Hindlimb muscle (tissue), 1 donor: ENCODE data around the gene TRIM7. TPM values are rescaled to one million over a fixed set of nuclear protein-coding genes. Genes with fewer than 3 reads are reported as not detected.
A peak's percentile ranks its signal among the peaks of the same experiment; 100 is the strongest.
"Not testable (repeated sequence)": the region's sequence is repeated elsewhere in the genome, so short reads cannot be mapped to it uniquely, and the experiment has no call there.

Source experiments
- DNase-seq: peaks from one replicate; pipeline ENCODE4 v3.0.0-alpha.2; 2013
- polyA plus RNA-seq: library from polyadenylated mRNA; unstranded; fragments of 120-200 nt; gene quantifications from one replicate; pipeline ENCODE4 v1.2.1, GENCODE V29; 2013; ENCODE audit not compliant: insufficient read length

TRIM7 gene
- polyA plus RNA-seq, 1 donor: 20.4 TPM

DNA sequence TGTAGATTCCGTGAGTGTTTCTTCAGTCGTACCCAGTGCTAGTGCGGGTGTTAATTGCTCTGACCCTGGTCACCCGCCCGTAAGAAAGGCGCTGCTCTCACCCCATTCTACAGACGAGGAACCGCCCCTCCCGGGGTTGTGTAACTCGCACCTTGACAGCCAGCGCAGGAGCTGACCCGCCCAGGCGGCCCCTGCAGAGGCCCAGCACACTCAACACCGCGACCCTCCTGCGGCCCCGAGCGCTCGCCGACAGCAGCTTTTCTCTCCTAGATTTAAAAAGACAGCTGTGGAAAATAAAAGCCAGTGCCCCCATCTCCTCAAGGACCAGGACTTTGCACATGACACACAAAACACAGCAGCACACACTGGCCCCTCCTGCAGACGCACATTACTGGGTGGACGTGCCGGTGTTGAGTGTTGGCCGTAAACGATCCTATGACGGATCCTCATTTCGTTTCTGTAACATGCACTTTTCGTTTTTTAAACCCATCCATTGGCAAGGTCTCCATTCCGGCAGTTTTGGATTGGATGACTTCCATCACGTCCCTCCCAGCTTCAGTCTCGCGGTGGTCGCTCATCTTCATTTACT is 34.7 kb downstream of the TRIM7 start:
- DNase-seq: no peak

DNA sequence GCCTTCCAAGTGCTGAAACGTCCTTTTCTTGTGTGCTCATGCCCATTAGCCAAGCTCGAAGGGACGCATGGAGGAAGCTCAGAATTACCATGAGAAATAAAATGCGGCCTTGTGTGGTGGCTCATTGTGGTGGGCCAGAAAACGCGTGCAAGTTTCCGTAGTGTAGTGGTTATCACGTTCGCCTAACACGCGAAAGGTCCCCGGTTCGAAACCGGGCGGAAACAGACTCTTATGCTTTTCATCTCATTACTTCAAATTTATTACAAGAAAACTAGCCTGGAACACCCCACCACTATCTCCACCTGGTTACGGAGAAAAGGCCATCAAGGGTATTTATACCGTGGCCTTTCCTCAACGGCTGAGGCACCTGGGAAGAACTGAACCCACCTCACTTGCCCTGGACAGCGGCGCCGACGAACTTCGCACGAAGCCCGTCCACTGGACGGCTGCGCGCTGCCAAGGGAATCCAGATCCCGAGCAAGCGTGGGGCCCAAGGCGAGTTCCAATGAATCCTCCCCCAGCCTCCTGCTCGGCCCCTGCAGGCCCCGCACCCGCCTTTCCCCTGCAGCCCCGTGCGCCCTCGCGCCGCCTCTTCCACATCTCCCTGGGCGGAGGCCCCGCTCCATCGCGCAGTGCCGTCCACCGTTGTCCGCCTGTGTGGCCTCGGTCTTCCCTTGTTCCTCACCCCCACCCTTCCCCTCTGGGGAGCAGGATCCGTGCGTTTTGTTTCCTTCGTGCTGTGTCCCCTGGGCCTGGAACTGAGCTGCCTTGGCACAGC is 35.3 kb downstream of the TRIM7 start:
- not testable (repeated sequence) for DNase-seq

DNA sequence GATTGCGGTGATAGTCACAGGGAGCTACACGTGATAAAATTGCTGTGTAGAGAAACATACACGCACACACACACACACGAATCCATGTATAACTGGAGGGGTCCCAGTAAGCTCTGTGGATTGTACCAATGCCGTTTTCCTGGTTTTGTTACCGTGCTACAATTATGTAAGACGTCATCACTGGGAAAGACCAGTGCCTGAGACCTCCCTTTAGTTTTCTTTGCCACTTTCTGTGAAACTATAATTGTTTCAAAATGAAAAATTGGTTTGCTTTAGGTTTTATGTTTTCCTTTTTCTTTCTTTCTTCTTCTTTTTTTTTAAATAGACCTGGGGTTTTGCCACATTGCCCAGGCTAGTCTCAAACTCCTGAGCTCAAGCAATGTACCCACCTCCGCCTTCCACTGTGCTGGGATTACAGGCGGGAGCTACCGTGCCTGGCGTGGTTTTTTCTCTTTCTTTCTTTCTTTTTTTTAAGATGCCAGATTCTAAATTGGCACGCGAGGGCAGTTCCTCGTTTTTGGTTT is 36.3 kb downstream of the TRIM7 start:
- DNase-seq: no peak

DNA sequence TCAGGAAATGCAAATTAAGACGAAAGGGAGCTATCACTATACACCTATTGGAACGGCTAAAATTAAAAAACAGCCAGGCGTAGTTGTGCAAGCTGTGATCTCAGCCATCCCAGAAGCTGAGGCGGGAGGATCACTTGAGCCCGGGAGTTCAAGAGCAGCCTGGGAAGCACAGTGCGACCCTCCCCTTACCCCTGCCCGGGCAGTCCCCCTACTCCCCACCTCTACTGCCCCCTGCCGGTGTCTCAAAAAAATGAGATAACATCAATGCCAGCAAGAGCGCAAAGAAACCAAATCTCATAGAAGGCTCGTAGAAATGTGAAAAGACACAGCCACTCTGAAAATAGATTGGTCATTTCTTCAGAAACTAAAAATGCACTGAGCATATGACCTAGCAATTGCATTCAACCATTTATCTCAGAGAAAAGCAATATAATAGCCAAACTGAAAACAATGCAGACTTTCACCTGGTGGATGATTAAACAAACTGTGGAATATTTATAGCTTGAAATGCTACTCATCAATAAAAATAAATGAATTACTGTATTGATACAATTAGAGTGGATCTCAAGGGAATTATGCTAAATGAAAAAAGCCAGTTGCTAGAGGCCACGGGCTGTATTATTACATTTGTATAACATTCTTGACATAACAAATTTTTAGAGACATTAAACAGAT is 37.0 kb downstream of the TRIM7 start:
- DNase-seq: no peak

DNA sequence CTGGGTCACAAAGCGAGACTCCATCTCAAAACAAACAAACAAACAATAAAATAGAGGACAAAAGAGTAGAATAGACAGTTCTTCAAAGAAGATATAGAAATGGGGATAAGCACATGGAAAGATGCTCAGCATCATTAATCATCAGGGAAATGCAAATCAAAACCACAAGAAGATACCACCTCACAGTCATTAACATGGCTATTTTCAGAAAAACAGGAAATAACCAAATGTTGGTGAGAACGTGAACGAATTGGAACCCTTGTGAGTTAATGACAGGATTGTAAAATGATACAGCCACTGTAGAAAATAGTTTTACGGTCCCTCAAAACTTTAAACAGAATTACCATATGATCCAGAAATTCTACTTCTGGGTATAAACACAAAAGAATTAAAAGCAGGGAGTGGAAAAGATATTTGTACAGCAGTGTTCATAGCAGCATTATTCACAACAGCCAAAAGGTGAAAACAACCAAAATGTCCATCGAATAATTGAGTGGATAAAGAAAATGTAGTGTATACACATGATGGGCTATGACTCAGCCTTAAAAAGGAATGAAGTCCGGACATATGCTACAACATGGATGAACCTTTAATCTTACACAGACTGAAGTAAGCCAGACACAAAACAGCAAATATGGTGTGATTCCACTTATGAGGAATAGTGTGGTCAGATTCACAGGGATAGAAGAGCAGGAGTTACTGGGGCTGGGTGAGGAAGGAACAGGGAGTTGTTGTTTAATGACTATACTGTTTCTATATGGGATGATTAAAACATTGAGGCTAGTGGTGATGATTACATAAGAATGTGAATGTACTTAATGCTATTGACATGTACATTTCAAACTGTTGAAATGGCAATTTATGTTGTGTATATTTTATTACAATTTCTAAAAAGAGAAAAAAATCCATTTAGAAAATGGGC is 37.9 kb downstream of the TRIM7 start:
- DNase-seq: no peak

DNA sequence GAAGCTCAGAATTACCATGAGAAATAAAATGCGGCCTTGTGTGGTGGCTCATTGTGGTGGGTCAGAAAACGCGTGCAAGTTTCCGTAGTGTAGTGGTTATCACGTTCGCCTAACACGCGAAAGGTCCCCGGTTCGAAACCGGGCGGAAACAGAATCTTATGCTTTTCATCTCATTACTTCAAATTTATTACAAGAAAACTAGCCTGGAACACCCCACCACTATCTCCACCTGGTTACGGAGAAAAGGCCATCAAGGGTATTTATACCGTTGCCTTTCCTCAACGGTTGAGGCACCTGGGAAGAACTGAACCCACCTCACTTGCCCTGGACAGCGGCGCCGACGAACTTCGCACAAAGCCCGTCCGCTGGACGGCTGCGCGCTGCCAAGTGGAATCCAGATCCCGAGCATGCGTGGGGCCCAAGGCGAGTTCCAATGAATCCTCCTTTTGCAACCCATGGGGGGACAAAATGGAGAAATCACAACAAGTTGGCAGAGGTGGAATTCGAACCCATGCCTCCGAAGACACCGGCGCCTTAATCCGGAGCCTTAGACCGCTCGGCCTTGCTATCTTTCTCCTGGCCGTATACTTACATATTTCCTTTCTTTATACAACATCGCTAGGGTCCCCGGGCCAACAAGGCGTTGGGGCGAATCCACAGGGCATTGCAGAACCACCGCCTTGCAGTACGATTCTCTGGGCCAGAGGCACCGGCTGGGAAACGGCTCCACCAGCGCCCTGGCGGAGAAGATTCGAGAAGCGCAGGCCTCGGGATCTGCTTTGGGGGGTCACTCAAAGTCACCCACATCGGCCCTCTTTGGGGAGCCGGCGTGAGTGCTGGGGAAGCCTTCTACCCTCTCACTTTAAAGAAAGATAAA is 40.7 kb downstream of the TRIM7 start:
- DNase-seq: no peak

DNA sequence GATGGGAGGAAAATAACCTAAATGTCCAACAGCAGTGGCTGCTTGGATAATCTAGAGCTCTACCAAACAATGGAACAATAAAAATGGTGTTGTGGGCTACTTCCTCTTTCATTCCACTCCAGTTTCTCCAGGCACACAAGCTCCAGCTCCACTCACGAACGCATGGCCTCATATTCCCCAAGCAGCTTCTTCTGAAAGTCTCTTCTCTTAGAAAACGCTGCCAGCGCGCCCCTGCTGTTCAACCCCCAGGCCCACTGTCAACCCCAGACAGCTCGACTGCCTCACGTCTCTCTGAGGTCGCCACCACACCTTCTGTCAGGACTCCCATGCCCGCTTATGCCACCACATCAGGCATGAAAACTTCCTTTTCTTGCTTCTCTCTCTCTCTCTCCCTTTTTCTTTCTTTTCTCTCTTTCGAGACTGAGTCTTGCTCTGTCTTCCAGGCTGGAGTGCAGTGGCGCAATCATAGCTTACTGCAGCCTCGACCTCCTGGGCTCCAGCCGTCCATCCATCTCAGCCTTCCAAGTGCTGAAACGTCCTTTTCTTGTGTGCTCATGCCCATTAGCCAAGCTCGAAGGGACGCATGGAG is 41.4 kb downstream of the TRIM7 start:
- DNase-seq: no peak

DNA sequence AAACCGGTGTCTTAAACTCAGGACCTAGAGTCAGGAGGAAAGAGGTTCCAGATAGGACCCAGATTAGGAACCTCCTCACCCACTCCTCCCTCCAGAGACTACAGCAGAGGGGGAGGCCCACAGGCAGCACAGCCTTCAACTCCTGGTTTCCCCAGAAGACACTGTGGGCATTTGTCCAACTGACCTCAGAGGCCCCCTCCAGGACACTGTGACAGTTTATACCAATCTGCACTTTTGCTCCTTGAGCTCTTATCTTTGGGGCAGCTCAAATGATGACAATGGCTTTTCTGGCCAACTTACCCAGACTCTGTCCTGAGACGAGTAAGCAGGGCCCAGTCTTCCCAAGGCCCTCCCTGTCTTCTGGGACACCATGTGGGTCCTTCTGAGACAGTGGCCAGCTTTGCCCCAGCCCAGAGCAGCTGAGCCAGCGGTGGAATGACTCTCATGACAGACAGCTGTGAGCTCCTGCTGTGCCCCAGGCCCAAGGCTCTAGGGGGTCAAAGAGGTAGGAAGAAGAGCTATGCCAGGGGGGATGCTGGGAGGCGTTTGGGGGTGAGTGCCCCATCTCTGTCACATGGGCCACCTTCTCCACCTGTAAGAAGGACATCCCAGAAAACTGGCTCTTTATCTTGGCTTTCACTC is 43.3 kb downstream of the TRIM7 start:
- no peak for DNase-seq

DNA sequence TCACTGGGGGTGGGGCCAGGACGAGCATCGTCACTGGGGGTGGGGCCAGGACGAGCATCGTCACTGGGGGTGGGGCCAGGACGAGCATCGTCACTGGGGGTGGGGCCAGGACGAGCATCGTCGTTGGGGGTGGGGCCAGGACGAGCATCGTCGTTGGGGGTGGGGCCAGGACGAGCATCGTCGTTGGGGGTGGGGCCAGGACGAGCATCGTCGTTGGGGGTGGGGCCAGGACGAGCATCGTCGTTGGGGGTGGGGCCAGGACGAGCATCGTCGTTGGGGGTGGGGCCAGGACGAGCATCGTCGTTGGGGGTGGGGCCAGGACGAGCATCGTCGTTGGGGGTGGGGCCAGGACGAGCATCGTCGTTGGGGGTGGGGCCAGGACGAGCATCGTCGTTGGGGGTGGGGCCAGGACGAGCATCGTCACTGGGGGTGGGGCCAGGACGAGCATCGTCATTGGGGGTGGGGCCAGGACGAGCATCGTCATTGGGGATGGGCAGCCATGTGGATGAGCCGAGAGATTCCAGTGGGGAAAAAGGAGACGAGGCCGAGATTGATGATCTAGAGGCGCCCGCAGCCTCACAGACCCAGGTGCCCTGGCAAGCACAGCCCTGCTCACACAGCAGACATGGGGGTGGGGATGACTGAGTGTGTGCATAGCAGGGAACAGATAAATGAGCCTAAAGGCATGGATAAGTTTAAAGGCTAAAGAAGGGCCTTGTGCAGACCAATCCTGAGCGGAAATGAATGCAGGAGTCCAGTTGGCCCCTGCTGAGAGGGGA is 44.1 kb downstream of the TRIM7 start:
- not testable (repeated sequence) for DNase-seq

DNA sequence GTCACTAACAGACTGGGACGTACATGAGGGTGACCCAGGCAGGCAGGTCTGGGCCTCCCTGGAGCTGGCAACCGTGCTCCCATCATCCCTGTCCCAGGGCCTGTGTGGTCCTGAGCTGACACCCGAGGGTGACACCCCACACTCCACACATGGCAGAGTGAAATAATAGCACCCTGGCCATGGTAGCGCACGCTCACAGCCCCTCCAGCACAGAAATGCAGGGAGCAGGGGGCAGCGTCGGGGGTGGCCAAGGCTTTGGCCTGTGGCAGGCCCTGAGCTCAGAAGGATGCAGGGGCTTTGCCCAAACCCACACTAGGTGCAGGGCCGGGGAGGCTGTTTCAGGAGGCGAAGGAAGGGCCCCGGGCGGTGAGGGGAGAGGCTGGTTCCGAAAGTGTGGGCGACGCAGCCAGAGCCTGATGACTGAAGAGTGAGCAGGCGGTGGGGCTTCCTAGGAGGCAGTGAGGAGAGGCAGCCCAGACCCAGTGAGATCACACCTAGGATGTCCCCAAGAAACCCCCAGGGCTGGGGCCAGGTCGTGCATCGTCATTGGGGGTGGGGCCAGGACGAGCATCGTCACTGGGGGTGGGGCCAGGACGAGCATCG is 44.7 kb downstream of the TRIM7 start:
- DNase-seq: no peak

DNA sequence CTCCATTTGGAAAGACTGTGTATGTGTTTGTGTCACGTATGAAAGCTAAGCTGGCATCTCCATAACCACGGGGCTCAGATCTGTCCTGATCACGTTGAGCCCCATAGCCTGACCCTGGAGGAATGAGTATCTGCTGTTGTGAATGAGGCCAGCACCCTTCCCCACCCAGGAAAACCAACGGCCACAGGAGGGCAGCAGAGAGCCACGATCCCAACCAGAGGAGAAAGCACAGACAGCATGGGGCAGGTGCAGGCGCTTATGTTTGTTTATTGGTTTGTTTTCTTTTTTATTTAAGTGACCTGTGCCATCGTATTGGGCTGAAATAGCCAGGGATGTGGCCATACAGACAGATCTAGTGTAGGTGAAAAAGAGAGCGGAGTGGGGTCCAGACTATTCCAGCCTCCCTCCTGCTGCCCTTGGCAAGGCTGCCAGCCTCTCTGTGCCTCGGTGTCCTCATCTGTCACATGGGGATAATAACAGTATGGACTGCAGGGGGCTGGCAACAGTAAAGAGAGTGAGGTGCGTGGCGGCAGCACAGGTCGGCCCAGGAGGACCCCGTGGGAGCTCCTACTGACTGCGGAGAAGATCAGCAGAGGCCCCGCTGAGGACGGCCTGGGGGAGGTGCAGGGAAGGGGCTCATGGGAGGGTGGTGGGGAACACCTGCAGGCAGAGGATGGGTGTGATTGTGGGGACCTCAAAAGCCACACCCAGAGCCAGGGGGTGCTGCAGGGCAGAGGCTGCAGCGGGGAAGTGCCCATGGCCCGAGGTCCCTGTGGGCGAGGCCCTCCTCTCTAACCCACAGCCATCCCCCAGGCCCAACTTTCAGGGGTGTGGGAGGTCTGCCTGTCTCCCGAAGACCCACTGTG is 45.5 kb downstream of the TRIM7 start:
- DNase-seq: peak; percentile 77

DNA sequence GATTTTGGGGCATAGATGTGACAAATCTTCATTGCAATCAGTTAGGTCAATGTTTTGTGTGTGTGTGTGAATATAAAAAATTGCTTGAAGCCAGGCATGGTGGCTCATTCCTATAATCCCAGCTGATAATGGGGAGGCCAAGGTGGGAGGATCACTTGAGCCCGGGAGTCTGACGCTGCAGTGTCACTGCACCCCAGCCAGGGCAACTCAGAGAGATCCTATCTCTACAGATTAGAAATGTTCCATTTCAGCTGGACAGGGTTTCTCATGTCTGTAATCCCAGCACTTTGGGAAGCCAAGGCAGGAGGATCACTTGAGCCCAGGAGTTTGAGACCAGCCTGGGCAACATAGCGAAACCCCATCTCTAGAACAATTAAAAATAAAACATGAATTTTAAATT is 46.1 kb downstream of the TRIM7 start:
- DNase-seq: no peak

DNA sequence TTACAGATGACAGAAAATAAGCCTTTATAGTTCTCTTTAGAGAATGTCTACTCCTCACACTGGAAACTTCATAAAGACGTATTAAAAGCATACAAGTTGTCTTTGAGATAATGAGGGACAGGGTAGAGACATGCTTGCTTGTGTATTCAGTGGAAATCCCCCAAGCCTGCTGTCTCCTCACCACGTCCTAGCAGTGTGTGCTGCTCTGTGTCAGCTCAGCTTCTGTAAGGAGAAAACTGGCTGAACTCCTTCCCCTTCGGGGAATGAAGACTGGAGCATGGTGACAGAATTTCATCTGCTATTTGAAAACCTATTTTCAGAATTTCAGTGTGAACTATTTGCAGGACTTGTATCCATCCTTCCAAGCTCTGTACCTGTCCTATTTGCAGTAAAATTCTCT is 48.2 kb downstream of the TRIM7 start:
- DNase-seq: no peak

DNA sequence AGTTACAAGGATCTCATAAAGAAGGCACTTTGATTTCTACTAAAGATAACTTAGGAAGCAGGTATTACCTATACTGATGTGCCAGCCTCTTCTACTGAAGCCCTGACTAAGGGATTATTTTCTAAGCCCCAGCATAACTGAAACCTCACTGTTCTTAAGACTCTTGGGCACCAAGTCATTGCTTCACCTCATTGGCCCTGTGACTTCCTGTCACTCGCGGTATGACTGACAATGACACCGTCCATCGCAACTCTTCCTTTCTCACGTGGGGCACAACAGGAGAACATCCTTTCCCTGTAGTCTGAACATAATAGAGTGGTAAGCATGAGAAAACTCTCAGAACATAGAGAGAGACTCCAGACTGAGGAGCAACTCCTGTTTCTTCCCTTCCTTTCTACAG is 51.2 kb downstream of the TRIM7 start:
- no peak for DNase-seq

DNA sequence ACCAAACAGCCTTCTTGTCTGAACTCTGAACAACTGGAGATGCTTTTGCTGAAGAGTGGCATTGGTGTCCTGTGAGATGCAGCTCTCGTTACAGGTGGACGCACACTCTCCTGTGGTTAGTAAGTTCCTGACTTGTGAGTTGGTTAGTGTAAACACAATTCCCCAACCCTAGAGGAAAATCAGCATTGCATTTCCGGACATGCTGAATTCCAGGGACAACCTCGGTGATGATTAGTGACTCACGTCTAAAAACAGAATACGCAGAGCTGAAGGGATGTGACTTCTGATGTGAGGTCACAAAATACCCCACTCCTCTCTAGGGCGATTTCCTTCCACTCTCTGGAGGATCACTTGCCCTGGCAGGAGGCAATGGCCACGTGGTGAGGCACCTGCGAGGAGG is 52.6 kb downstream of the TRIM7 start:
- DNase-seq: no peak

DNA sequence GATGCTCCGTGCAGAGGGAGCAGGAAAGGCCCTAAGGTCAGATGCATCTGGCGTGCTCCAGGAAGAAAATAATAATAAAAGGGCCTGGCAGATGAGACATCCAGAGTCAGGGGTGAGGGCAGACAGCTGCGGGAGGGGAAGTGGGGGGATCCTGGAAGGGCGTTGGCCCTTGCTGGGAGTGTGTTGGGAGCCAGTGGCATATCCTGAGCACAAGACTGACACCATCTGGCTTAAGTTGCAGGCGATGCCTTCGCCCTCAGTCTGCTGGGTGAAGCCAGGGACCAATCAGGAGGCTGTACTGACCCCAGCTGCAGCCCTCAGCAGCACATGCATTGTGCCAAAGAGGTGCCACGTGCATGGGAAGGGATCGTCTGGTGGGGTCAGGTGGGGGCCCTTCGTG is 53.9 kb downstream of the TRIM7 start:
- DNase-seq: no peak

DNA sequence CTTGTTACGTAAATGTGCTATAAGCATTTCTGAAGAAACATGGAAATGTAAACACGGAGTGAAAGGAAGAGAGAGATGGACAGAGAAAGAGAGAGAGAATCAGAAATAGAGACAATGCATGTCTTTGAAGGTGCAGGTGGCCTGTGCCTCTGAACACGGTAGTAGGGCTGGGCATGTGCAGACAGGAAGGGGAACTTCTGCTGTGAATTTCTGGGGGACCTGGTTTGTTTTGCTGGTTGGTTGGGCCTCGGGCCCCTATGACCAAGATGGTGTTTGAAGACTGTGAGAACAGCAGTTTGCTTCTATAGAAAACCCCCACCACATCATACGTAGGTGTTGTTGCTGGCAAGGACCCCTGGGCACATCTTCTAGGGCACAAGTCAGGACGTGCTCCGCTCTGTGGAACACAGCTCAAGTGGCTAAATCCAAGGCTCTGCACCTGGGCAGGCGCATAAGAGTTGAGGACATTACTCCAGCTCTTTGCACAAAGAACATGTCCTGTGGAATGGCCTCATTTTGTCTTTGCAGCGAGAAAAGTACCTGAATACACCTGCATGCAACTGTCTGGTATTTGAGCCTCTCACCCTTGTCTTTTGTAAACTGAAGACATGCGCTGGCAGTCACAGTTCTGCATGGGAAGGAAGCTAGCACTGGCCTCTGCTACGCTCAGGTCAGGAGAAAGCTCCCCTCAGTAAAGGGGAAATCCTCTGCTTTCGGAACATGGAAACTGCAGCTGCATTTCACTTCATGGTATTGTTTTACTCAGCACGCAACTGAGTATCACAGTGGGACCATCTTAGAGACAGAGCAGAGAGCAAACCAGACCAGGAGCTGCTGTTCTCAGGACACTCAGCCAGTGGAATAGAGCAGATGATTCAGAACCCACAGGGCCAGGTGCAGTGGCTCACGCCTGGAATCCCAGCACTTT is 54.9 kb downstream of the TRIM7 start:
- no peak for DNase-seq
